Sigmoid colon (tissue), 4 donors: ENCODE measurements around the gene CD300E.

Experiments
- CTCF ChIP-seq, 4 experiments: fragments of 450-650 bp in 3 of 4; fragments of 200-600 bp in 1 of 4; IDR thresholded peaks; one replicate each; pipeline ENCODE4 v1.5.1; 2016 to 2019; ENCODE audit warnings: antibody characterized with exemption in 4 of 4, mild to moderate bottlenecking in 3 of 4, moderate library complexity in 2 of 4
- EP300 ChIP-seq, 4 donors: sonication (generic); formaldehyde crosslinking; IDR thresholded peaks; one replicate each; pipeline ENCODE4 v1.6.1; 2017; ENCODE audit warnings: antibody characterized with exemption in 4 of 4
- POLR2A ChIP-seq, 2 donors: fragments of 450-650 bp; IDR thresholded peaks; one replicate each; pipeline ENCODE4 v1.6.1; 2016; ENCODE audit warnings: antibody characterized with exemption in 2 of 2, mild to moderate bottlenecking in 2 of 2, moderate library complexity in 2 of 2
- POLR2AphosphoS5 ChIP-seq, 4 donors: sonication (generic); formaldehyde crosslinking; IDR thresholded peaks; one replicate each; pipeline ENCODE4 v1.6.1; 2017; ENCODE audit warnings: antibody characterized with exemption in 4 of 4

- TF ChIP-seq POLR2A (IDR thresholded peaks at IDR 0.05), result no peak
- peak in 2 of 4 donors; percentile 35 to 43 for TF ChIP-seq POLR2AphosphoS5 (IDR thresholded peaks at IDR 0.05)
- TF ChIP-seq CTCF (IDR thresholded peaks at IDR 0.05), result no peak
- TF ChIP-seq EP300 (IDR thresholded peaks at IDR 0.05), result no peak
Measured at GRCh38 chr17:74585711-74586110, 37.8 kb downstream of the CD300E start.
